Thymus (tissue), 11 donors: ENCODE data around the gene HTRA1. TPM values are rescaled to one million over a fixed set of nuclear protein-coding genes. Genes with fewer than 3 reads are reported as not detected.

ENCODE experiments used
- DNase-seq, 9 donors: peaks; one replicate each; pipeline ENCODE4 v3.0.0-alpha.2; 2013; ENCODE audit warnings: low spot score in 9 of 9, low read depth in 6 of 9, missing footprints in 1 of 9
- H3K27ac ChIP-seq, 2 donors: one replicate each; pipeline ENCODE4 v1.5.1; 2013; ENCODE audit warnings: control low read depth in 1 of 2, low read depth in 1 of 2, low read length in 1 of 2, mild to moderate bottlenecking in 1 of 2, moderate library complexity in 1 of 2
- H3K27me3 ChIP-seq, 2 donors: one replicate each; pipeline ENCODE4 v1.5.1; 2013; ENCODE audit warnings: low read length in 1 of 2; ENCODE audit not compliant: control insufficient read depth in 2 of 2, insufficient read depth in 1 of 2
- H3K36me3 ChIP-seq, 2 donors: one replicate each; pipeline ENCODE4 v1.5.1; 2013; ENCODE audit warnings: low read length in 1 of 2, mild to moderate bottlenecking in 1 of 2, moderate library complexity in 1 of 2; ENCODE audit not compliant: control insufficient read depth in 2 of 2, insufficient read depth in 2 of 2
- H3K4me1 ChIP-seq, 2 donors: one replicate each; pipeline ENCODE4 v1.5.1; 2013; ENCODE audit warnings: low read length in 2 of 2; ENCODE audit not compliant: control insufficient read depth in 2 of 2, insufficient read depth in 2 of 2
- H3K4me3 ChIP-seq, 2 donors: one replicate each; pipeline ENCODE4 v1.5.1; 2013; ENCODE audit warnings: low read length in 2 of 2, control low read depth in 1 of 2, mild to moderate bottlenecking in 1 of 2
- H3K9me3 ChIP-seq, 2 donors: one replicate each; pipeline ENCODE4 v1.5.1; 2013; ENCODE audit warnings: low read length in 1 of 2, mild to moderate bottlenecking in 1 of 2; ENCODE audit not compliant: control insufficient read depth in 2 of 2, insufficient read depth in 1 of 2
- WGBS: extraction: QIAGEN DNeasy Blood & Tissue Kit; methylation state at CpG from one replicate; pipeline ENCODE4 v1.1.7; 2013; 5-methylcytosine and 5-hydroxymethylcytosine counted together
- polyA plus RNA-seq: library from polyadenylated mRNA; stranded (reverse); fragments of 200-250 nt; gene quantifications from one replicate; pipeline ENCODE4 v1.2.3, GENCODE V29; 2013
- total RNA-seq: library from RNA; stranded (reverse); fragments of 120-200 nt; gene quantifications from one replicate; pipeline ENCODE4 v1.2.4, GENCODE V29; 2013
- donor health status: healthy.

HTRA1 gene
- total and polyA plus RNA-seq, 2 donors = 12.0 to 82.8 TPM

- no peaks in the 10 kb centered on the region for H3K9me3 ChIP-seq
- no peaks in the 10 kb centered on the region for H3K36me3 ChIP-seq
- no peak overlapping the region for H3K27ac ChIP-seq
- DNase-seq = no peak
- H3K4me3 ChIP-seq = no peak overlapping the region
- H3K27me3 ChIP-seq = no peaks in the 10 kb centered on the region
- WGBS = 82% methylated on average over 9 of the region's 9 CpGs
- H3K4me1 ChIP-seq = no peaks in the 10 kb centered on the region
Measured at GRCh38 chr10:122486406-122487080, 25.2 kb downstream of the HTRA1 start.

DNA sequence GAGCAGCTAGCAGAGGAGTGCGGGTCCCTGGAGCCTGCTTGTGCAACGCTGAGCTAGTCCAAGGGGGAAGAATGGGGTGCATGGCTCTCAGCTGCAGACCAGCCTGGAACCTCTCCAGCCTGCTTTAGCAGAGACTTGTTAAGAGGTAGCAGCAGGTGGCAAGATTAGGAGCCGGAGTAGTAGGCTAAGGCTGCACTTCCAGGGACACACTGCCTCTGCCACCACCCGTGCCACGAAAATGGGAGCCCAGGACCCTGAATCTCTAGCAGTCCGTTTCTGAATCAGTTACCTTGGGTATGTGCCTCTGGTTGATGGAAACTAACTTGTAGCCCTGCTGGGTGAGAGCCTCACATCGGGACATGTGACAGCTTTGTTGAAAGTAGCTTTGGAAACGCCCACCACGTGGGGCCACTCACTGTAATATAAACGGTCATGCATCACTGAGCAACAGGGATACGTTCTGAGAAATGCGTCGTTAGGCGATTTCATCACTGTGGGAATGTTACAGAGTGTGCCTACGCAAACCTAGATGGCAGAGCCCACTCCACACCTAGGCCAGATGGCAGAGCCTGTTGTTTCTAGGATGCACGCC is 25.9 kb downstream of the HTRA1 start:
- 77% methylated on average over 16 of the region's 16 CpGs for WGBS

DNA sequence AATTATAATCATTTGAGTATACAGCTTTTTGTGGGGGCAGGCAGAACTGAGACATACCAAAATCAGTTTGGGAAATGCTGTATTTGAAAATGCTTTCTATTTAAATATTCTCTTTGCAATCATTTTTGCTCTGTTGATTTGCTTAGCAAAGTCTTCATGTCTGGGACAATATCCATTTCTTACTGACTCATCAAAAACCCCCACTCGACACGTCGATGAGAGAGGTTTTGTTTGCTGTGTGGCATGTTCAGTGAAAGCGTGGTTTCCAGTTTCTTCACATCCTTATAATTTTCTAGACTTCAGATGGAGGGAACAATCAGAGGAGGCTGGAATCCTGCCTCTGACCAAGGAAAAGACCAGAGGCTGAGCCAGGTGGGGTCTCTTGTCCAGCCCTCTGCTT is 28.9 kb downstream of the HTRA1 start:
- Histone ChIP-seq H3K27ac (peak overlapping the region in 1 of 2 donors; percentile 4), H3K36me3 (no peaks in the 10 kb centered on the region), H3K4me1 (peaks cover 0 to 6% of the 10 kb centered on the region in 2 donors), H3K4me3 (no peak overlapping the region), H3K9me3 (no peaks in the 10 kb centered on the region), H3K27me3 (no peaks in the 10 kb centered on the region)
- DNase-seq = no peak
- 94% methylated on average over 4 of the region's 4 CpGs for WGBS

More for the DNA sequence above, 25.9 kb downstream of the HTRA1 start:
- H3K4me1 ChIP-seq = no peaks in the 10 kb centered on the region
- H3K27ac ChIP-seq = no peak overlapping the region
- H3K27me3 ChIP-seq = no peaks in the 10 kb centered on the region
- no peak overlapping the region for H3K4me3 ChIP-seq
- H3K36me3 ChIP-seq = no peaks in the 10 kb centered on the region
- H3K9me3 ChIP-seq = no peaks in the 10 kb centered on the region
- DNase-seq = no peak

- no peak for DNase-seq
- H3K9me3 ChIP-seq = no peaks in the 10 kb centered on the region
- H3K4me3 ChIP-seq = no peak overlapping the region
- whole genome bisulfite sequencing = 85% methylated on average over 26 of the region's 26 CpGs
- H3K27ac ChIP-seq = no peak overlapping the region
- peaks cover 0 to 6% of the 10 kb centered on the region in 2 donors for H3K4me1 ChIP-seq
- no peaks in the 10 kb centered on the region for H3K36me3 ChIP-seq
- no peaks in the 10 kb centered on the region for H3K27me3 ChIP-seq
Measured at GRCh38 chr10:122490786-122491680, 29.7 kb downstream of the HTRA1 start.

GRCh38 chr10:122492006-122492405 is 30.7 kb downstream of the HTRA1 start:
- H3K36me3 ChIP-seq = no peaks in the 10 kb centered on the region
- peaks cover 0 to 6% of the 10 kb centered on the region in 2 donors for H3K4me1 ChIP-seq
- H3K27ac ChIP-seq = no peak overlapping the region
- no peaks in the 10 kb centered on the region for H3K27me3 ChIP-seq
- H3K9me3 ChIP-seq = no peaks in the 10 kb centered on the region
- H3K4me3 ChIP-seq = no peak overlapping the region
- WGBS = 84% methylated on average over 9 of the region's 9 CpGs
- no peak for DNase-seq

- peaks cover 0 to 6% of the 10 kb centered on the region in 2 donors for H3K4me1 ChIP-seq
- no peak overlapping the region for H3K4me3 ChIP-seq
- H3K9me3 ChIP-seq = no peaks in the 10 kb centered on the region
- no peaks in the 10 kb centered on the region for H3K27me3 ChIP-seq
- 85% methylated on average over 9 of the region's 9 CpGs for WGBS
- DNase-seq = no peak
- H3K27ac ChIP-seq = no peak overlapping the region
- H3K36me3 ChIP-seq = no peaks in the 10 kb centered on the region
Measured at GRCh38 chr10:122492999-122493481, 31.7 kb downstream of the HTRA1 start.

- no peak overlapping the region for H3K27ac ChIP-seq
- no peaks in the 10 kb centered on the region for H3K36me3 ChIP-seq
- H3K4me1 ChIP-seq = peaks cover 0 to 6% of the 10 kb centered on the region in 2 donors
- H3K27me3 ChIP-seq = no peaks in the 10 kb centered on the region
- H3K4me3 ChIP-seq = no peak overlapping the region
- DNase-seq = no peak
- 94% methylated on average over 4 of the region's 4 CpGs for WGBS
- H3K9me3 ChIP-seq = no peaks in the 10 kb centered on the region
Measured at GRCh38 chr10:122493761-122494160, 32.4 kb downstream of the HTRA1 start.

DNA sequence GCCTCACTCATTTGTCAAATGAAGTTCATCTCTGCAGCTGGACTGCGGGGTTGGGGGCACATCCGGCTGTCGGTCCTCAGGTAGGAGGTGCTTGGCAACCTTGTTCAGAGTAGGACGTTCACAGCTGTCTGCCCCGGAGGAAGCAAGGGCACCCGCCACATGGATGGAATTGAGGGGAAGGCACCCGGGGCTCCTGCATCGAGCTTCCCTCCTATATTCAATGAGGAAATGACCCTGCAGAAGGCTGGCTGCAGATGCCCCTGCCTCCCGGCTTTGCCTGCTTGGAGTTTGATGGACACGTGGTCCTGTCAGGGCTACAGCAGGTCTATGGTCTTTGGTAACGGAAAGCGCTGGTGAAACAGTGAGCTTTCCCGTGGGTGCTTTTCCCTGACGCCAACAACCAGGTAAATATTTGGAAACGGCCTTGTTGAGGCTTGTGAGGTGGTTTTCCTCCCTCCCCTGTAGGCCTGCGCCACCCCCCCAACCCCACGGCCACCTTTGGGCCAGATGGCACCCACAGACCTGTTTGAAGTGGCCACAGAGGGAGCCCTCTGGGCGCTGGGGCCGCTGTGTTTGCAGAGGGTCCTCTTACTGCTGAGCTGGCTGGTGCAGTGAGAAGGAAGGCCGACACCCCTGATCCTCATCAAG is 32.9 kb downstream of the HTRA1 start:
- no peak overlapping the region for H3K4me3 ChIP-seq
- DNase-seq = no peak
- H3K27ac ChIP-seq = no peak overlapping the region
- H3K9me3 ChIP-seq = no peaks in the 10 kb centered on the region
- peaks cover 0 to 6% of the 10 kb centered on the region in 2 donors for H3K4me1 ChIP-seq
- H3K36me3 ChIP-seq = no peaks in the 10 kb centered on the region
- WGBS = 82% methylated on average over 20 of the region's 20 CpGs
- H3K27me3 ChIP-seq = no peaks in the 10 kb centered on the region
